ENCODE data around the gene GOLGA7B.
"Not testable (repeated sequence)": the region's sequence is repeated elsewhere in the genome, so short reads cannot be mapped to it uniquely, and the experiment has no call there.

GOLGA7B gene

DNA sequence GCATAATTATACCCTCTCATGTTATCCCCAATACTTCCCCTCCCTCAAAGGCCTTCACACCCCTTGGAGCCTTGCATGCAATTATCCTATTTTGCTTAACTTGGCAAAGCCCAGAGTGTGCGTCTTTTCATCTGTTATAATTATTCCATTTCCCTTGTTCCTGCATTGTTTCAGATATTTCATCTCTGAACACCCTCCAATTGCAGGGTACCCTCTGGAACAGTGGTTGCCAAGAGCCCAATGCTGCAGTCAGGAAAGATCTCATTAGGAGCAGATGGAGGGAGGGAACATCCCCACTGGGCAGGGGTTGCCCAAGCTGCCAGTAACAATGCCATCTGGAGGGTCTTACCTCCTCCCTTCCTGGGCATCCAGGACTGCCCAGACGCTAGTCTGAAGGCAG, 18.4 kb upstream of the GOLGA7B start:
- no peak for DNase-seq (ENCODE audit: low spot score)

DNA sequence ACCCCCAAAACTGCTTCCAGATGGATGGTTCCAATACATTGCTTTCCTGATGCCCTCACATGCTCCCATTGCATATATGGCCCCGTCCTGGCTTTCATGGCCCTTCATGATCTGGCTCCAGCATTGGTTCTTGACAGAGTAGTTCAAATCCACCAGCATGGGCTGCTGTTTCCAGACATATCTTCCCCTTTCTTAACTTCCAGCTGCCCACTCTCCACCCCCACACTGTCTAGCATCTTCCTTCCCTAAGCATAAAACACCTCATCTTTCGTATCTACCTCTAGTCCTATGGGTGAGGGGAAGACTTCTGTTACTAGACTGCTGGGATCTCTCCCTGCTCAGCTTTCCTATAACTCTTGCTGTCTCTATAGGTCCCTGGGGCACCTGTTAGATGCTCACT, 13.2 kb upstream of the GOLGA7B start:
- DNase-seq (ENCODE audit: low spot score), result no peak

DNA sequence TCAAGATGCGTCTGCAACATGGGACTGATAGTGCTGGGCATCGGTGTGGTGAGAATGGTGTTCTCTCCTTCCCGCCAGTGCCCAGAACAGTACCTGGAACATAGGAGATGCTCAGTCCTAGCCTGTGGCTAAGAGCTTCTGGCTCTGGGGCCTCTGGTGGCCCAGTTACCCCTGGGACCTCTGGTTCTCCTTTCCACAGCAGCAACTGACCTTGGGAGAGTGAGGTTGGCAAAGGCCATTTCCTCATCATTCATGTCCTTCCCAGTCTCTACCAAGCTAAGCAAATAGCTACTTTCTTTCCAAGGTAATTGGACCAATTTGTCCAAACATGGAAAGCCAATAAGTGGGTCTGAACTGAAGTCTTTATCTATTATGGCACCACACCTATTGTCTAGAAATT, 11.6 kb upstream of the GOLGA7B start:
- DNase-seq (ENCODE audit: low spot score), result no peak

DNA sequence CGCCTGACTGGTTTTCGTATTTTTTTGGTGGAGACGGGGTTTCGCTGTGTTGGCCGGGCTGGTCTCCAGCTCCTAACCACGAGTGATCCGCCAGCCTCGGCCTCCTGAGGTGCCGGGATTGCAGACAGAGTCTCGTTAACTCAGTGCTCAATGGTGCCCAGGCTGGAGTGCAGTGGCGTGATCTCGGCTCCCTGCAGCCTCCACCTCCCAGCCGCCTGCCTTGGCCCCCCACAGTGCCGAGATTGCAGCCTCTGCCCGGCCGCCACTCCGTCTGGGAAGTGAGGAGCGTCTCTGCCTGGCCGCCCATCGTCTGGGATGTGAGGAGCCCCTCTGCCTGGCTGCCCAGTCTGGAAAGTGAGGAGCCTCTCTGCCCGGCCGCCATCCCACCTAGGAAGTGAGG, 8.5 kb upstream of the GOLGA7B start:
- DNase-seq (ENCODE audit: low spot score), result not testable (repeated sequence)

DNA sequence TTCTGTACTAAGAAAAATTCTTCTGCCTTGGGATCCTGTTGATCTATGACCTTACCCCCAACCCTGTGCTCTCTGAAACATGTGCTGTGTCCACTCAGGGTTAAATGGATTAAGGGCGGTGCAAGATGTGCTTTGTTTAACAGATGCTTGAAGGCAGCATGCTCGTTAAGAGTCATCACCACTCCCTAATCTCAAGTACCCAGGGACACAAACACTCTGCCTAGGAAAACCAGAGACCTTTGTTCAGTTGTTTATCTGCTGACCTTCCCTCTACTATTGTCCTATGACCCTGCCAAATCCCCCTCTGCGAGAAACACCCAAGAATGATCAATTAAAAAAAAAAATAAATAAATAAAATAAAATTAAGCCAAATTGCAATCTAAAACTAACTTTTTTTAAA, 7.5 kb upstream of the GOLGA7B start:
- DNase-seq (ENCODE audit: low spot score), result not testable (repeated sequence)

DNA sequence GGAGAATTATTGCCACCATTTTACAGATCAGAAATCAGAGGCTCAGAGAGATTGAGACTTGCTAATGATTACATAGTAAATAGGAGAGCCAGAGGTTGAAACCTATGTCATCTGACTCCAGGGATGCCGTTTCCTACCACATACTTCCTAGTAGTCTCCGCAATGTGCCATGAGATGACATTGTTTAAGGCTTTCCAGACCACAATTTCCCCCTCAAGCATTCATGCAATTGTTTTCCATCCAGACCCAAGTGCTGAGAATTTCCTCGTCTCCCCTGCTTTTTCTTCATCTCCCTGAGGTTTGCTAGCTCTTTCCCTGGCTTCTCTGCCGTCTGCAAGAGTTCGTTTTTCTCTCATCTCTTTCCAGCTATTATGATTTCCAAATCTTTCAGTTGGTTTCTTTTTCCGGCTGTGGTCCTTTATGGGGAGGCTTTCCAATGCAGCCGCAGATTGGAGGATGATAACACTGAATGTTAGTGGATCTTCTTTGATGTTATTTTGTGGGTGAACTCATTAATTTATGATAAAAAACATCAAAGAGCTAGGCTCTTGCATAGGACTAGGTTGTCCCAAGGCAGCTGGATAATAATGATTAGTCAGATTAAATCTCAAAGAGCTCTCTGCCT, 6.9 kb upstream of the GOLGA7B start:
- no peak for DNase-seq (ENCODE audit: low spot score)

DNA sequence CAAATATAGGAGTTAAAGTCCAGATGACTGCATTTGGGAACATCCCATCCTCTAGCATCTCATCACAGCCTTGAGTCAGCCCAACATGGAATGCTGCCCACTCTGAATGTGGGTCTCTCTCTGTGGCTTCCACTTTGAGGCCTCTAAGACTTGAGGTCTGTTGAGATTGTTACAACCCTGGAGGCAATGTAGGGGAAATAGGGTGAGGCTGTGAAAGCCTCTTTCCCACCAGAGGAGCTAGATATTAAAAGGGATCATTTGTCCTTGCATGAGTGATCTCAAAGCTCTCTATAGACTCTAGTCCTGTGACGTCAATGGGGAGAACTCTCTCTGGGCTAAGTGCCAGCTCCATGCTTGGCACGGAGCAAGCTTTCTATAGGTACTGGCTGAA, 6.4 kb upstream of the GOLGA7B start:
- no peak for DNase-seq (ENCODE audit: low spot score)

DNA sequence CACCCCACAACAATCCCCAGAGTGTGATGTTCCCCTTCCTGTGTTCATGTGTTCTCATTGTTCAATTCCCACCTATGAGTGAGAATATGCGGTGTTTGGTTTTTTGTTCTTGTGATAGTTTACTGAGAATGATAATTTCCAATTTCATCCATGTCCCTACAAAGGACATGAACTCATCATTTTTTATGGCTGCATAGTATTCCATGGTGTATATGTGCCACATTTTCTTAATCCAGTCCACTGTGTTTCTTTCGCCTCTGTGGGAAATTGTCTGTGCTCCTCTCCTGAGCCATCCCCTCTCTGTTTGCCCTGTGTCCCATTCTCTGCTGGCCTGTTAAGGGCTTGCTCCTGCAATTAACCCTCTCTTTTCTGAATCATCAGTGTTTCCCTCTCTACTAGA, 5.7 kb upstream of the GOLGA7B start:
- DNase-seq (ENCODE audit: low spot score), result not testable (repeated sequence)

DNA sequence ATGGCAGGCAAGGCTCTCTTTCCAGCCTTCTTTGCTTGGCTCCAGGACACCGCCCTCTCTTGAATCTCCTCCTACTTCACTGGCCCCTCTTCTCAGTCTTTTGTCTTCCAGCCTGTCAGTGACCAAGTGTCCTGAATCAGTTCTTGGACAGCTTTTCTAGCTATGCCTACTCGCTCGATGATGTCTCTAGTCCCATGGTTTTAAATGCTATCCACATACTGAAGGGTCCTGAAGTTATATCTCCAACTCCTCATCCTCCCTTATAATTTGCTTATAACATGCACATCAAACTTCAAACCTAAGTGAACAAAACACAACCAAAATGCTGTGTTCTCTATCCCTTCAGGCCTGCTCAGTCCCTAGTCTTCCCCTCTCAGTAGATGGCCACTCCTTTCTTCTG, 5.0 kb upstream of the GOLGA7B start:
- DNase-seq (ENCODE audit: low spot score), result no peak

DNA sequence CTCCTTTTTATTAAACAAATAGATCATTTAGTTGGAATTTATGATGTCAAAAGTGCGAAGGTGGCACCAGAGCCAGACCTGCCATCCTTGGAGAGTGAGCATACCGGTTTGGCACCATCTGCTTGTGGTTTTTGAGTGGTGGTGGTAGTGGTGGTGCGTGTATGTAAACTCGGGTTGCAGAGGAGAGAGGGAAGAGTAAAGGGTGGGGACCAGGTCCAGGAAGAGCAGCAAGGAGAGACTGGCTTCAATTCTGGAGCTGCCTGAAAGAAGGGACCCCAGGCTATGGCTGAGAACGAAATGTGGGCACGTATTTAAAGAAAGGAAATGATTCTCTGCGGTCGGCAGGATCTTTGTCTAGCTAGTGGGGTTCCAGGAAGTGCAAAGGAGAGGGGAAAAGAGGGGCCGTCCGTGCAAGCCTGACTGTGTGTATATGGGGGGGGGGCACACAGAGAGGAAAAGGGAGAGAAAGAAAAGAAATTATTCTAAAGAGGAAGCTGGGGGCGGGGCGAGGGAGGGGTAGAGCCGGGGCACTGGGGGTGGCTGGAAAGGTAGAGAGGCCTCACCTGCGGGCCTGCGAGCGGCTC, 448 bp upstream of the GOLGA7B start:
- DNase-seq (ENCODE audit: low spot score), result peak; percentile 24

DNA sequence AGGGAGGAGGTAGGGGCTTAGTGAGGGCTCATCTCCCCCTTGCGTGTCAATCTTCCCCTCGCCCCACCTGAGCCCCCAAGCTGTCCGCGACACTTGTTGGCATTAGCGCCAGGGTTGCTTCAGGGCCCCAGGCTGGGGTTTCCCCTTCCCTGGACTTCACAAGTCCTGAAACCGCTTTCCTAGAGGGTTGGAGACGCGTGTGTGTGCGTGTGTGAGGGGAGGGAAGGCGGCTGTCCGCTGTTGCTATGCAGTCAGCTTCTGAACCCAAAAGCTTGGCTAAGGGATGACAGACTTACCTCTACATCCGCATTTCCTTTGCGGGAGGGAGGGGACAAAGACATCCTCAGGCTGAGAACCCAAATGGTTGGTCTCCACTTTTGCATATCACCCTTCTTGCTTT, 803 bp downstream of the GOLGA7B start:
- DNase-seq (ENCODE audit: low spot score), result no peak

DNA sequence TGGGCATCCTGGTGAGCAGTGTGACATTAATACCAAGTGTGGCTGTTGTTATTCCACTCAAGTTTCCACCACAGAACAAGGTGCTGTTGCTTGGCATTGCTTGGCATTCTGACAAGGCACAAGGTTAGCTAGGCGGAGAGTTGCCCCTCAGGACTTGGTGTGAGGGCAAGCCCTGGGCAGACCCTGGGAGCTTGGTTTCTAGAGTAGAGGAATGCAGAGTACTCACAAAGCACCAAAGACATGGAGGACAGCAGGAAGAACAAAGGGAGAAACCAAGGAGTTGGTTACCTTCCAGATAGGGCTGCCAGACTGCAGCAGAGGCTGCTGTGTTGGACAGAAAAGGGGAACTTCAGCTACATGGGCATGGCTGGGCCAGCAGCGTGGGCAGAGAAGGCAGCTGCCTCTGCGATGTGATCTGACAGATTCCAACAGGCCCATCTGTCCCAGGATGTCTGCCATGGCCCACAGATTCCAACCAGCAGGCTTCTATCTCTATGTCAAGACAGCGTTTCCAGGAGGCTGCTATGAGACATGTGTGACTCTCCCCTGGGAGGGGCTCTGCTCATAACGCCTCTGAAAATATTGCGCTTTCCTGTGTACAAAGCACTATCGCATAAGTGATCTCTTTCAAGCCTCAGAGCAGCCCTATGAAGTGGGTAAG, 1.8 kb downstream of the GOLGA7B start:
- DNase-seq (ENCODE audit: low spot score), result peak; percentile 56

DNA sequence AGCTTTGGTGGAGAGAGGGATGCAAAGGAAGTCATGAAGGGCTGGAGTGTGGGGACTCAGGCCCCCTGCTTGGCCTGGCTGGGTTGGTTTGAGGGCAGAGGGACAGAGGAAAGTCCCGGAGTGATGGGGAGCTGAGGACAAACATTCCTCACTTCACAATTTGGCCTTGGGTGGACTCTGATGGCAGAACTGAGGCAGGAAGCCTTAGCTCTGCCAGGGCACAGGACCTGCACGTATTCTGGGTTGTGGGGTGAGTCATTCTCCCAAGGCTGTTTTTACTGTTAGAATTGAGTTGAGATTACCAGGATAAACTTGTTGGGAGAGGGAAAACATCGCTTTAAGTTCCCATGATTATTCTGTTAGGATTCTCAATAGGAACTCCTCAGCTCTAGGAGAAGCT, 2.6 kb downstream of the GOLGA7B start:
- DNase-seq (ENCODE audit: low spot score), result no peak

DNA sequence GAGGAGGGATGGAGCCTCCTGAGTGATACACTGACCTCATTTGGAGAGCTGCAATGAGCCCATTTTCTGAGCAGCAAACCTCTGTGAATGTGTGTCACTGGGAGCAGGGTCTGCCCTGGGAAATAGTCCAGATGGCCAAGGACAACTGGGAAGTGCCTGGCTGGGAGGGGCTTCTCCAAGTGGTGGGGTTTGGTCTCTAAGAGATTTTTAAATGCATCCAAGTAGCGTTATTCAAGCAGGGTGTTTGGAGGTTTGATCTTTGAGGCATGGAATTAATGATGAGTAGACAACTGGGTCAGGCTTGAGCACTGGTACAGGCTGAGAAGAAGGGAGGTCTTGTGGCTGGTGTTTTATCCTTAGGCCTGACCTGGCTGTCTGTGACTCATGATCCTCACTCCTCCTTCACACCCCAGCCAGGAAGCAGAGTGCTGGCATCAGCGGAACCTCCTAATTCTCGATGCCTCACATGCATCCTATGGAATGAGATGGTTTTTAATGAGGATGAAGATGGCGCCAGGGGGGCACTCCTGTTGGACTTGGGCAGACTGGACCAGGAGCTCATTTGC, 3.3 kb downstream of the GOLGA7B start:
- no peak for DNase-seq (ENCODE audit: low spot score)

DNA sequence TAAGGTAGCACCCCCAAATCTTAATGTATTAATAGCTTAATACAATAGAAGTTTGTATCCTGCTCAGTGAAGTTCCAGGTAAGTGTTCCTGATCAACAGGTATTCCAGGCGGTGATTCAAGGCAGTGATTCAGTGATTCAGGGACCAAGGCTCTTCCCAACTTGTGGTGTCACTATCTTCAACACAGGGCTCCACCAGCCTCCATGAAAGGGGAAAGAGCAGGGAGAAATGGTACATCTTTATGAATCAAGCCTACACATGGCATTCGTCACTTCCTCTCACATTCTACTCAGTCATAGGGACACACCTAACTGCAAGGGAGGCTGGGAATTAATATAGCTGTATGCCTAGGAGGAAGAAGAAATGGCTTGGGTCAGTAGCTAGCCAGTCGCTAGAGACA, 5.1 kb downstream of the GOLGA7B start:
- no peak for DNase-seq (ENCODE audit: low spot score)

DNA sequence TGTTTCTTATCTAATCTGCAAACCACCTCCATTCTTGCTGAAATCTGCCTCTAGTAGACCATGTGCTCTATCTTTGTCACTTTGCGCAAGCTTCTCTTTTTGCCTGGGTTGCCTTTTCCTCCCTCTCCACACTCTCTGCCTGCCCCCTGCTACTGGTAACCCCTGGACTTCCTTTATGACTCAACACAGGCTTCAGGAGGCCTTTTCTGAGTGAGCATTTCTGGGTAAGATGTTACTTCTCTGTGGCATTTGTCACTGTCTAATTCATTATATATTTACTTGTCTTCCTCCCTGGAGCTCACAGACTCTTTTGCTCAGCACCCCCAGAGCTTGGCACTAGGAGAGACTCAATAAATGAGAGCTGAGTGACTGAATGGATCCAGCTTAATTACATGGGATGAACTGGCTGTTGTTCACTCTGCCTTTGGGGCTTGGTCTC, 8.4 kb downstream of the GOLGA7B start:
- DNase-seq (ENCODE audit: low spot score), result peak; percentile 14

DNA sequence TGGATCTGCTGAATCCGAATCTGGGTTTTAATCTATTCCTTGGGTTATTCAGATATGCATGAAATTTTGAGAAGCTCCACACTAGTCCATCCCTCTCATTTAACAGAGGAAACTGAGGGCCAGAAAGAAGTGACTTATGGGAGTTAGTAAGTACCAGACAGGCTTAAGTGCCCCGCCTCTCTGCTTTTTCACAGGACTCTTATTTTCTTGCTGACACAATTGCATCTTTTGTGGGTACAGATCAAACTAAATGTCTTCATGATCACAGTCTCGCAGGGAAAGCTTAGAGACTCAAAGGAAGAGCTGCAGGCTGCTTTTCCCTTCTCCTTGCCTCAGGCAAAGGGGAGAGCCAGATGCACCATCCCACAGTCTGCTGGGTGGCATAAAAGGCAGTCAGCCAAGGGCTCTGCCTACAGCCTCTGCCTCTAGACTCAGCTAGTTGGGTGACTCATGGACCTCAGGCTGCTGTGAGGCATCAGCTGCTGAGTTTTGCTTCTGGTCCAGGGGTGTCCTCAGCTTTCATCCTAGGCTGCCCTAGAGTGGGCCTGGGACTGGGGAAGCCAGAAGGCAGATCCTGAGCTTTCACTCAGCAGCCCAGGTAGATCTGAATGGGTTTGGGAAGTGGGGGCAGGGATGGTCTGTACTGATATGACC, 11.6 kb downstream of the GOLGA7B start:
- no peak for DNase-seq (ENCODE audit: low spot score)

DNA sequence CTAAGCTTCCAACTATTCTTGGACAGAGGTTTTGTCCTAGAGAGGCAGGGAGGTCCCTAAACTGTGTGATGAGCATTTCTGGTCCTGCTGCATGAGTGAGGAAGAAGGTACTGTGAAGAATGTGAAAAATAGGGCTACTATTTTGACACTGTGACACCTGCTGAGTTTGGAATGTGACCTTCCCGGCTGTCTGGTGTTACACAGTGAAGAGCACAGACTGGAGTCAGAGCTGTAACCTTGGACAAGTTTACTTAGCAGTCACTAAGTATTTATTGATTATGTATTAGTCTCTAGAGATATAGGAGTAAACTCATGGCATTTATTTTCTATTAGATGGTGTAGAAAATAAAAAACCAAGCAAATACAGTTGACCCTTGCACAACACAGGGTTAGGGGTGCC, 12.3 kb downstream of the GOLGA7B start:
- DNase-seq (ENCODE audit: low spot score), result no peak

DNA sequence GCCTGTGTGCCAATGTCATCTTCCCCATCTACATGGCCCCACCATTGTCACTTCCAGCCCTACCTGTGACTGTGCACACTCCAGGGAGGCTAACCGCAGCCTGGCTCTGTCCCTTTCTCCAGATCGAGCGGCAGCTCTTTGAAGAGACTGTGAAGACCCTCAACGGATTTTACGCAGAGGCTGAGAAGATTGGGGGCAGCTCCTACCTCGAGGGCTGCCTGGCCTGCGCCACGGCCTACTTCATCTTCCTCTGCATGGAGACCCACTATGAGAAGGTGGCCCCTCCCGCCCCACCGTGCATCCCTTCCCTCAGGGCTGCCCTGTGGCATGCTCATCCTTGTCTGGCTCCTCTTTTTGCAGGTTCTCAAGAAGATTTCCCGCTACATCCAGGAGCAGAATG, 14.2 kb downstream of the GOLGA7B start:
- DNase-seq (ENCODE audit: low spot score), result no peak

DNA sequence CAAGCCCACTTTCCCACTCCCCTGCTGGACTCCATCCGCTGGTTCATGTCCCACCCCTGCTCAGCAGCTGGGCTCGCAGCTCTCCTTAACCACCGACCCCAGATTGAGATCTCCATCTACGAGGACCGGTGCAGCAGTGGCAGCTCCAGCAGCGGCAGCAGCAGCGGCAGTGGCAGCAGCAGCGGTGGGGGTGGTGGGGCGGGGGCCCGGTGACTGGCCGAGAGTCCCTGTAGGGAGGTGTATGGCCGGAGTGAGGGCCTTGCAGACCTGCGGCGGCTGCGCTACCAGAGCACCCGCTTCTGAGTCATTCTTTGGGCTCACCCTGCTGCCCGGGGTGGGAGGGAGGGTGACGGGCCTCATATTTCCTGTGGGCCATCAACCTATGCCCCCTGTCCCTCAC, 15.8 kb downstream of the GOLGA7B start:
- no peak for DNase-seq (ENCODE audit: low spot score)

DNA sequence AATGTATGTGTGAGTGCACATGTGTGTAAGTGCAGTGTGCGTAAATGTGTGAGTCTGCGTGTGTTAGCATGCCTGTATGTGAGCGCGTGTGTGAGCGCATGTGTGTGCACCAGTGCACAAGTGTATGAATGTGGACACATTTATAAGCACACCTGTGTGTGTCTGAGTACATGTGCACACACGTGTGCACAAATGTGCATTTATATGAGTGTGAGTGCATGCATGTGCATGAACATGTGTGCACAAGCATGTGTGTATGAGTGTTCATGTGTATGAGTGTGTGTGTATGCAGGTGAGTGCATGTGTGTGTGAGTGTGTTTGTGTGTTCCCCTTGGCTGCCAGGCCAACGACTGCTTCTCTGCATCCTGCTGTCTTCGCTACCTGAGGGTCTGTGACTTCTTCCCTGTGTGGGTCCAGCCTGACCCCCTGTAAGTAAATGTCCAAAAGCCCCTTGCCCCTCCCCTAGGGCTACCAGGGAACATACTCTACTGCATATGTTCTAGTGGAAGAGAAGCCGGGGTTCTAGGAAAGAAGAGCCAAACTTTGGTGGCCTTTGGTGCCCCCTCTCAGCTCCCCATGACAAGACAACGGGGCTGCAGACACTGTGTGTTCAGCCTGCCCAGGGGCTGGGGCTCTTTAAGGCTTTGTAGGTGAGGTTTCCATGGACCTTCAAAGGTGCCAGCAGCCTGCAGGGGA, 17.0 kb downstream of the GOLGA7B start:
- no peak for DNase-seq (ENCODE audit: low spot score)

DNA sequence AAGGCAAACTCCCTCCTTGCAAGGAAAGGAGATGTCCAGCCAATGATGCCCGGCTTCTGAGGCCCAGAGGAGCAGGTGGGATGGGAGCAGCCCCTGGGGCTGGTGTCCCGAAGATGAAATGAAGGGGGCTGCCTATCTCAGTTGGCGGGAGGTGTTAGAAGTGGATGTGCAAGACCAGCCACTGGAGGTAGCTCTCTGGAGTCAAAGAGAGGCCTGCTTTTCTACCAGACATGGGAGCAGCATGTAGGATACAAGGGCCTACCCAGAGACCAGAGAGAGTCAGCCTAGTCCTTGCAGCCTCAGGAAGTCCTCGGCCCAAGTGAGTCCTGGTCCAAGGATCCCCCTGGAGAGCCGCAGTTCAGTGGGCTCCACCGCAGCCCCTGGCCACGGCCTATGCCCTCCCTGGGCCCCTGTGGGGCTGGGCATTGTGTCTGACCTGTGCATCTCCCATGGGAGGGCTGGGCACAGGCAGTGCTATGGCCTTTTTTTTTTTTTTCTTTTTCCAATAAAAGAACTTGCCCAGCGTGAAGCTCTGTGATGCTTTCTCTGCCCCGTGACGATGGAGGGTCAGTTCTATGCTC, 17.7 kb downstream of the GOLGA7B start:
- DNase-seq (ENCODE audit: low spot score), result no peak

All from CD4-positive, alpha-beta T cell treated with Interleukin-2 at 100 ng/mL for 4 hours (primary cell).